HG03135 (cell line): ENCODE data around the gene KCNH3.

Experiments used
- ATAC-seq: cut with Tn5 transposase; IDR thresholded peaks from one replicate; pipeline ENCODE4 v1.9.1; 2021; ENCODE audit warnings: mild to moderate bottlenecking, moderate library complexity; ENCODE audit not compliant: unreplicated experiment

KCNH3 gene

DNA sequence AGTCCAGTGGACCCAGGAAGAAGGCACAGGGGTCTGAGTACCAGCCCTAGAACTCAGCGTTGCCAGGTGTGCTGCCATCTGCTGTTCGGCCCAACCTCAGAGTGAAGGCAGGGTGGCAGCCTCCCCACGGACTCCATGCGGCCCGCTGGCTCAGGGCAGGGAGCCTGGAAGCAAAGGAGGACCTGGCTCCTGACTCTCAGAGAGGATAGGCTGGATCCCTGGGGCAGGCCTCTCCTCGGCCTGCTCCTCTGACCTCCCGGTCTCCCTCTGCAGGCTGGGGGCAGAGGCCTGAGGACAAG lies 19.0 kb downstream of the KCNH3 start:
- no peak for ATAC-seq

- ATAC-seq: no peak
Measured at GRCh38 chr12:49558526-49558925, 19.7 kb downstream of the KCNH3 start.

DNA sequence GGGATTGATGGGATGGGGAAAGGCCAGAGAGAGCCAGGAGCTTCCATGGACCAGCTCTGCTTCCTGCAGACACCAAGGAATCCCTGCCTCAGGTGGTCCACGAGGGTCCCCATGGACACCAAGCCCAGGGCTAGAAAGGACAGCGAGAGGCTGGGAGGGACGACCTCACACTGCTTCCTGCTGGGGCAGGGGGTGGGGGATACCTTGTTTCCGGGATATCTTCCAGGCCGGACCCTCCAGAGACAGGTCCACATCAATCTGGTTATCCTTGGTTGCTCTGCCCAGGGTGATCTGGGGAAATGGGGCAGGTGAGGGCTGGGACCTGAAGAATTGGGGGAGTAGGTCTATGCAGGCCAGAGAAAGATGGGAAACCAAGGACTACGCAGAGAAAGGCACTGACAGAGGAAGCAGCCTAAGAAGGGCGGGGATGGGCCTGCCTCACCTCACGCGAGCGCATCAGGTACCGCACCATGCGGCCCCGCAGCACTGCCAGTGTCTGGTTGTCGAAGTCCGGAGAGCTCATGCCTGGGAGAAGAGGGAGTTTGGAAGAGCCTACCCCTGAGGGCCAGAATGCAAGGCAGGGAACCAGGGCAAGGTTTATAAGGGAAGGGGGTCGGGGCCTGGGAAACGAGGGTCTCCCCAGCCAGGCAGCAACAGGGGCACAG lies 20.3 kb downstream of the KCNH3 start:
- no peak for ATAC-seq

DNA sequence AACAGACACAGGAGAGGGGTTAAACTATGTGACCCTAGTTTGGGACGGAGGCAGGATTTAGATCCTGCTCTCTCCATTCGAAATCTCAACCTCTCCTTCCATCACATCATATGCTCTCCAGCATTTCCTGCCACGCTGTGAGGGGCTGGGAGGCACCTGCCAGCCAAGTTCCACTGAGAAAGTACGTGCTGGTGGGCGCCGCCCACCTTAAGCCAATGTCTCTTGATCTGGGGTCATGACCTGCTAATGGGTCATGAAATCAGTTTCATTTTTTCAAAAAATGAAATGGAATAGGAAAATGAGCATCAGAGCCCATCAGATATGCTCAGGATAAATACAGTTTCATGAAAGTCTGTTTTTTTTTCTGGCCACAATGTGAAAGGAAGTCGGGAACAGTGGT lies 21.9 kb downstream of the KCNH3 start:
- ATAC-seq: no peak

- no peak for ATAC-seq
Measured at GRCh38 chr12:49562233-49562632, 23.4 kb downstream of the KCNH3 start.

DNA sequence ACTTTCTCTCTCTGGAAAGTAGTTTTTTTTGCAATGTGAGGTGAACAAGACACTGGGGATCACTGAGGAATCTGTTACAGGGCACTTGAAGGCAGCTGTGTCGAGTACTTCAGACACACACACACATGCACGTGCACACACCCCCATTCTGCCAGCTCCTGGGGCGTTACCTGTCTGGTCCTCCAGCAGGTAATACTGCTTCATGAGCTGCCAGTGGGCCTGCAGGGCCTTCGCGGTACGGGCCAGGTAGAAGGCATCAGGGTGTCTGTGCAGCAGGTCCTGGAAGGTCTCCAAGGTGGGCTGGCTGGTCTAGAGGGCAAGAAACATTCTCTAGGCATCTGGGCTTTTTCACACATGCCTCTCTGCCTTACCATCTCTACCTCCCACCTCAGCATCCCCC lies 24.0 kb downstream of the KCNH3 start:
- no peak for ATAC-seq

DNA sequence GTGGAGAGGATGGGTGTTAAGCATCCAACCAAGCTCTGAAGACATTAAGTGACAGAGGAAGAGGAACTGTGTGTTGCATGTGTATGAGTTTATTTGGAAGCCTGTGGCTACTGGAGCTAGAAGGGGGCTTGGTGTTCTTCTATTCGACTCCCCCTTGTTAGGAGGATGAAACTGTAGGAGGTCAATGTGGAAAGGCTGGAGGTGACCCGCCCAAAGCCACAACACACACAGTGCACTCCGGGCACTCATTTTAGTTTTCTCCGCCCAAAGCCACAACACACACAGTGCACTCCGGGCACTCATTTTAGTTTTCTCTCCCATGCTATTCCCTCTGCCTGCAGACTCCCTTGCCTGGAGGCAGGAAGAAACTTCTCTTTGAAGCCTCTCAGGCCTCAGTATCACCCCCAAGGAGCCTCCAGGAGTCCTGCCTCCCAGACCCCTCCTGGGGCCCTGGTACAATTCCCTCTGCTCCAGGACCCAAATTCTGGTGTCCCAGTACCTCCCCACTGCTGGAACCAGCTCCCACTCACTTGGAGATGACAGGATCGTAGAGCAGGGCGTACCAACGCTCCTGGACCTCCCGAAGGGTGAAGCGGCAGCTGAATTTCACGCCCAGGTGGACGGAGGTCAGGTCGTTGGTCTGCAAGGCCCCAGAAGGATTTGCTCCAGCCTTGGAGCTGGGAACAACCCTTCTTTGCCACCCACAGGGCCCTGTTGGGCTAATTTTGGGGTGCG lies 25.3 kb downstream of the KCNH3 start:
- no peak for ATAC-seq

GRCh38 chr12:49564686-49565405 lies 26.0 kb downstream of the KCNH3 start:
- ATAC-seq: no peak

DNA sequence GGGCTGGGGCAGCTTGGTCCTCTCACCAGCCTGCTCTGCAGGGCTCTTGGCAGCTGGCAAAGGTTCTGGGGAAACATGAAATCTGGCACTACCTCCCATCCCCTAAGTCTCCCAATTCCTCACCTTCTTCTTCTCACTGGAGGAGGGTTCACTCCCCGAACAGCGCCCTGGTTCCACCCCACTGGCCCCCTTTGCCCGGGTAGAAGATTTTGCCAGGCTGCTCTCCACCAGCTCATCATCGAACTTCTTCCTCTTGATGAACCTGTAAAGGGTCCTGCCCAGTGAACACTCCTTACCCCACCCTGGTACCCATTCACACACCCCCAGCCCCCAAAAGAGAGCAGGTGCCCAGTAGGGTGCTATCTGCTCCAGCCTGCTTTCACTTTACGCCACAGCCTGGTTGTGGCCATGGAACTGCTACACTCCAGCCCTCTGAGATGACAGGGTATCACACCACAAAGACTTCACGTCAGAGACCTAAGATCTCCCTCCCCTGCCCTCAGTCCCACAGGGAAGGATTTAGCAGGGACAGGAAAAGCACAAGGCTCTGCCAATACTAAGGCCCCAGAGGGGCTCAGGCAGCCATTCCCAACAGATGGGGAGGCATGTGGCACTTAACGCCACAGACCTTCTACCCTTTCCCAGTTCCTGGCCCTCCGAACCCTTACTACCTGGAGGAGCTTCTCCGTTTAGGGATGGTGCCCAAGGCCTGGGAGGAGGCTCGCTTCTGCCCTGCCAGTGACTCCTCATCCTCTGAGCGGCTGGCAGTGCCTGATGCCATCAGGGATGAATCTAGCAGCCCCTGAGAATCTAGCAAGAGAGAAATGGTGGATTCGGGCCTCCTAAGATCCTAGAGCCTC lies 26.8 kb downstream of the KCNH3 start:
- ATAC-seq: no peak

GRCh38 chr12:49566361-49566760 lies 27.5 kb downstream of the KCNH3 start:
- no peak for ATAC-seq

DNA sequence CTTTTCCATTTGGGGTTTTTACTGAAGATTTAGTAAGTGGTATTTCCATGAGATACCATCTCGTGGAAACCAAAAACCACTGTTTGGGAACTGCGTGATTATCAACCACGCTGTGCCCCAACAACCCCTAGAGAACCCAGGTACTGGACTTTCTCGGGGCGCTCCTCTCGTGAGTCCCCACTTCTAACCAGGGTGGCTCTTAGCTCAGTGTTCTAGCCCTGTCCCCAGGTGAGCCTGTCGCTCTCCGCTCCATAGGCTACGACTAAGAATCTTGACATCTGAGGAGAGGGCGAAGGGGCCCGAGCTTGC lies 28.4 kb downstream of the KCNH3 start:
- ATAC-seq: peak; percentile 8

DNA sequence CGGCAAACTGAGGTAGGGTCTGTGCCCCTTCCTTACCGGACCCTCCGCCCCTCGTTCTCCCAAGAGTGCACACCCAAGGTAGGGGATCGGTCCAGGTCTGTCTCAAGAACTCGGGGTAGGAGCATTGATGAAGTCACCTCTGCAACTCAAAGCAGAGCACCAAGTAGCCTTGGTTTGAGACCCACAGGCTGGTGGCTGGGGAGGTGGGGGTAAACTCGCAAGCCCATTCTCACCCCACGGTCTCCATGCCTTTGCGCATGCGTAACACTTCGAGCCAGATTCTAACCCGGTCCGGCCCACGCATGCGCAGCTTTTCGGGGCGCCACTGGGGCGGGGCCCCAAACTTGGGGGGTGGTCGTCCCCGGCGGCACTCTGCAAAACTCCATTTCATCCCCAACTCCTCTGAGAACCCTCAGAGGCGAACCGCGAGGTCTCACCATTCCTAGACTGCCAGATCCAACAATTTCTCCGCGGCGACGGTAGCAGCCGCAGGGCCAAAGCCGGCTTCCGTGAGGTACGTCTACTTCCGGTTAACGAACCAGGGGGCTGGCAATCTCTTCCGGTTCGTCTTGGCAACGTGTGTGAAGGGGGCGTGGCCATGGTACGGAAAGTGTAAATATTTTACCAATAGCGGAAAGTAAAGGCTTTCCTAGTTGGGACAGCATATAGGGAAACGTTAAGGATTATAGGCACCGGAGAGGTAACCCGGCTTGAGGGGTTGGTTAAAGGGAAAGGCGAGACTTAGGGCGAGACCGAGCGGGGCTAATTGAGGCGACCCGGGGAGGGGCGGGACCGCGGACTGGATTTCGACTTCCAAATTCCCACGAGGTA lies 29.0 kb downstream of the KCNH3 start, which contains the start of gene MCRS1:
TSS of gene MCRS1 (minus strand) at position 532 of the 831 bp plus-strand sequence. CDS start 1,411 bp downstream, outside the sequence.
- peak; percentile 79 for ATAC-seq

DNA sequence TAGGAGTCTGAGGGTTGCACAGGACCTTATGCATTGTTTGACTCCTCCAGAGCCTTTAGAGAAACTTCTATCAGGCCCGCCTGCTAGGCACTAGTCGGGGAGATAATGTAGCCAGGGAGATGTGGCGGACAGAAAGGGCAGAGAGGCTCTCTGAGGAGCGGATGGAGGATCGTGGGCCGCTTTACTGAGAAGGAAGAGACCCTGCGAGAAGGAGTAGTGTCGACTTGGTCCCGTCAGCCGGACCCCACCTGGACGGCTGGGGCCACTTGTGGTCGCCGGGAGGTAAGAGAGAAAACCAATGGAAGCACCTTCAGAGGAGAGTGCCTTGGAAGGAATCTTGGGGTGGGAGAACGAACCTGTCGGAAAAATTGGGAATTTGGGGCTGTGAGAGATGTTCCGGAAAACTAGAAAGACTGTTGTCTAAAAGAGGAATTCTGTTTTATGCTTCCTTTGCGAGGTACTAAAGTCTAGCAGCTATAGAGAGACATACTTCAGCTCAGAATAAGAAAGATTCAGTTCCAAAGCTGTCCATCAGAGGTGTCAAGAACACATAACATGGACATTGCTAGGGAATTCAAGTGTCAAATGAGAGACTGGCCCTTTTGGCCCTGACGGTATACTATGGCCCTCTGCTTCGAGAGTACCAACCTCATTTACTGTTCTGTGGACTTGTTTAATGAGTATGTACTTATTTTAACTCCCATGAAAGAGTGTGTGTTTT lies 29.8 kb downstream of the KCNH3 start:
- peak; percentile 27 for ATAC-seq

GRCh38 chr12:49577589-49578315 lies 38.9 kb downstream of the KCNH3 start:
- ATAC-seq: no peak

DNA sequence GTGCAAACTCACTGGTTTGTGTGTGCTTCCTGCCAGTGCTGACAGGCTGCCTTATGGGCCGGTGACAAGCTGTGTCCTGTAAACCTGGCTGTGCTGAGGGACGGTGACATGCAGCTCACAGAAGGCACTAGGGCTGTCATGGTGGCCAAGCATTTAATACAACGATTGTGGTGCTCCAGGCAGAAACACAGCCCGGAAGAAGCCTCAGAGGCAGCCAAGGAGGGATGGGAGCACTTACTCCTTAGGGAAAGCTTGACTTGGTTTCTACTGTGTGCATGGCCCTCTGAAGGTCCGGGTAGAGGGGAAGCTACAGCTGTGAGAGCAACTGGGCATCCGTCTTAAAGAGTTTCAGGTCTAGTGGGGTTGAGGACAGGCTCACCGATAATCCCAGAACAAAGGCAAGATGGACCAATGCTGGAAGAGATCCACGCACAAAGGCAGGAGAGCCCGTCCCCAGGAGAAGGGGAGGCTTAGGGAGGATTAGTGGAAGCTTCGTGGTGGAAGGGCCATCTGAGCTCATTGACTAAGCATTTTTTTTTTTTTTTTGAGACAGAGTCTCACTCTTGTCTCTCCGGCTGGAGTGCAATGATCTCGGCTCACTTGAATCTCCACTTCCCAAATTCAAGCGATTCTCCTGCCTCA lies 39.8 kb downstream of the KCNH3 start:
- ATAC-seq: no peak

DNA sequence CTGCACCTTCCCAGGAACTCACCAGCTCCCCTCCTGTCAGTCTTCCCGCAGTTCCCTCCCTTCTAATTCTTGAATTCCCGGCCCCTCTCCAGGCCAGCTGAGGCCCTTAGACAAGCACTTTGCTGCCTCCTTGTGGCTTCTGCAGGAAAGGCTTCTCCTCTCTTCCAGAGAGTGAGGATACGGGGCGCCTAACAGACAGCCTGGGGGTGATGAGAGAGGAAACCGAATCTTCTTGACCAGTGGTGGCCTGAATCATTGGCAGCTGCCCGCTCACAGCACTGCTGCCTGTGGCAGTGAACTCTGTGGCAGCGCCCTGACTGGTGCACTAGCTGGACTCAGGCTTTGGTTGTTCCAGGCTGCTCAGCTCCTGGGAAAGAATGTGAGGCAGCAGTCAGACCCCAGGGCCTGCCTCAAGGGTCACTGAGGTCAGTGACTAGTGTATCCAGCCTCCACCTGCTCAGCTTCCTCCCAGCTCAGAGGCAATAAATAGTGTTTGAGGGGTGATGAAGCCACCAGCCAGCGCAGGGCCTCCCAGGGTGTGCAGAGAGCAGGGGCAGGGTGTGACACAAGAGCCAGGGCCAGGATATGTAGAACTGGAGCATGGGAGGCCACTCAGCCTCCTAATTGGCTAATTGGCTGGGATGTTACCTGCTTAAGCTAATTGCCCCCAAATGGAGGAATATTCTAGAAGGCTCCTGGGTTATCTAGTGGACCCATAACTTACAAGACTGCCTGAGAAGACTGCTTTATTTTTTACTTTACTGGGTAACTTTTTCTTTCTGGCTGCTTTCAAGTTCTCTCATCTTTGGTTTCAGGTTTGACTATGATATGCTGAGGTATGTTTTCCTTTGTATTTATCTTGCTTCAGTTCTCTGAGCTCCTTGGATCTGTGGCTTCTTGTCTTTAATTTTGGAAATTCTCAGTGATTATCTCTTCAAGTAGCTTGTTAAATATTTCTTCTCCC lies 42.0 kb downstream of the KCNH3 start:
- no peak for ATAC-seq

- ATAC-seq: no peak
Measured at GRCh38 chr12:49582201-49582600, 43.4 kb downstream of the KCNH3 start.
